ENCODE data around the gene FKBP8. TPM values are rescaled to one million over a fixed set of nuclear protein-coding genes. Genes with fewer than 3 reads are reported as not detected.

The FKBP8 gene
- total RNA-seq, 2 experiments from 2014 or later: 147 to 152 TPM

GRCh38 chr19:18557411-18558201 is 14.2 kb upstream of the FKBP8 start, which contains the start of gene KXD1:
Gene KXD1, plus strand, starts transcription at chr19:18557870. Its CDS starts 4,187 bp downstream, at chr19:18562057.
- Histone ChIP-seq H3K4me1 (ENCODE audit: insufficient read depth, low read length) (peaks cover 30% of the 10 kb centered on the region), H3K9me3 (ENCODE audit: control insufficient read depth in 1 of 2, insufficient read depth in 1 of 2, low read length in 2 of 2) (no peaks in the 10 kb centered on the region), H3K4me3 (ENCODE audit: low read length) (peak within 1 kb of the TSS; percentile 99), H3K27ac (ENCODE audit: low read depth in 1 of 2, low read length in 2 of 2) (peak within 1 kb of the TSS; percentile 94 to 97), H3K36me3 (ENCODE audit: insufficient read depth, low read length) (peaks cover 9% of the 10 kb centered on the region), H3K27me3 (ENCODE audit: control insufficient read depth in 1 of 2, insufficient read depth in 2 of 2, low read length in 2 of 2) (no peaks in the 10 kb centered on the region)
- peak within 1 kb of the TSS; percentile 98 for H3K27ac Mint-ChIP-seq
- ChIA-PET CTCF (interaction anchor here (1.0 to 3.0 kb wide), 5 partner anchors 13 to 106 kb away, joined by 3 to 12 read pairs (median 4); partner anchors contain the start of genes ELL and REX1BD), POLR2A (interaction anchor here (0.9 to 4.3 kb wide), 18 partner anchors 10 to 363 kb away, joined by 3 to 87 read pairs (median 6); partner anchors contain the start of genes COPE, DDX49, ELL and FKBP8)
- H3K4me3 Mint-ChIP-seq: peak within 1 kb of the TSS; percentile 94
- no peaks in the 10 kb centered on the region for H3K27me3 Mint-ChIP-seq
- ATAC-seq (ENCODE audit: poor library complexity): peak; percentile 99
- peaks cover 26% of the 10 kb centered on the region for H3K4me1 Mint-ChIP-seq (ENCODE audit: low read depth)
- intact Hi-C loops (cut with DNase I, micrococcal nuclease): loop anchor here (1.0 to 2.0 kb wide), 5 partner anchors 13 to 635 kb away; partner anchors contain the start of genes UBA52 (in 2 of the 2), BORCS8 (in 1 of the 2), ELL (in 1 of the 2) and RFXANK (in 1 of the 2)
- no peak for TF ChIP-seq CTCF (IDR thresholded peaks at IDR 0.05)
- peak; percentile 93 to 100 (median 97) for DNase-seq
- H3K9me3 Mint-ChIP-seq: no peaks in the 10 kb centered on the region
- H3K36me3 Mint-ChIP-seq (ENCODE audit: low read depth): peaks cover 26% of the 10 kb centered on the region

- H3K27me3 Mint-ChIP-seq: no peaks in the 10 kb centered on the region
- ATAC-seq (ENCODE audit: poor library complexity) (no peak), DNase-seq (no peak)
- H3K36me3 Mint-ChIP-seq (ENCODE audit: low read depth): no peaks in the 10 kb centered on the region
- ChIA-PET CTCF (interaction anchor here (1.2 to 1.5 kb wide), 2 partner anchors 8 to 65 kb away, joined by 3 read pairs; partner anchors contain the start of gene FKBP8), POLR2A (interaction anchor here (0.7 kb wide), 1 partner anchor 368 kb away, joined by 3 read pairs; the partner anchor contains the start of genes COPE and DDX49)
- no peak overlapping the region for H3K4me3 Mint-ChIP-seq
- peaks cover under 1% of the 10 kb centered on the region for H3K4me1 ChIP-seq (ENCODE audit: insufficient read depth, low read length)
- no peak overlapping the region for H3K27ac Mint-ChIP-seq
- no peaks in the 10 kb centered on the region for H3K9me3 Mint-ChIP-seq
- H3K4me3 ChIP-seq (ENCODE audit: low read length): no peak overlapping the region
- no peak overlapping the region for H3K27ac ChIP-seq (ENCODE audit: low read depth in 1 of 2, low read length in 2 of 2)
- no peaks in the 10 kb centered on the region for H3K9me3 ChIP-seq (ENCODE audit: control insufficient read depth in 1 of 2, insufficient read depth in 1 of 2, low read length in 2 of 2)
- no peaks in the 10 kb centered on the region for H3K36me3 ChIP-seq (ENCODE audit: insufficient read depth, low read length)
- H3K4me1 Mint-ChIP-seq (ENCODE audit: low read depth): no peaks in the 10 kb centered on the region
- no peak for TF ChIP-seq CTCF (IDR thresholded peaks at IDR 0.05)
- H3K27me3 ChIP-seq (ENCODE audit: control insufficient read depth in 1 of 2, insufficient read depth in 2 of 2, low read length in 2 of 2): no peaks in the 10 kb centered on the region
- intact Hi-C loops (cut with DNase I, micrococcal nuclease): no loop called here
Measured at GRCh38 chr19:18551631-18552030, 8.3 kb upstream of the FKBP8 start.

GRCh38 chr19:18543814-18544475 is 572 bp upstream of the FKBP8 start:
- CTCF ChIA-PET: interaction anchor here (0.9 to 1.7 kb wide), 11 partner anchors 8 to 521 kb away, joined by 3 to 8 read pairs (median 4); partner anchors contain the start of genes ELL, KXD1, REX1BD and UBA52
- H3K4me1 Mint-ChIP-seq (ENCODE audit: low read depth): peaks cover 27% of the 10 kb centered on the region
- peaks cover 28% of the 10 kb centered on the region for H3K36me3 ChIP-seq (ENCODE audit: insufficient read depth, low read length)
- peak overlapping the region; percentile 98 for H3K4me3 Mint-ChIP-seq
- peaks cover 41% of the 10 kb centered on the region for H3K36me3 Mint-ChIP-seq (ENCODE audit: low read depth)
- H3K4me1 ChIP-seq (ENCODE audit: insufficient read depth, low read length): peaks cover 28% of the 10 kb centered on the region
- DNase-seq: peak; percentile 59 to 94 (median 66)
- no peaks in the 10 kb centered on the region for H3K27me3 Mint-ChIP-seq
- intact Hi-C loops (cut with DNase I, micrococcal nuclease): loop anchor here (1.0 to 5.0 kb wide), 5 partner anchors 13 to 43 kb away; partner anchors contain the start of genes ELL (in 2 of the 2), KXD1 (in 2 of the 2), REX1BD (in 2 of the 2) and UBA52 (in 1 of the 2)
- no peaks in the 10 kb centered on the region for H3K9me3 Mint-ChIP-seq
- peak; percentile 81 for ATAC-seq (ENCODE audit: poor library complexity)
- peak overlapping the region; percentile 66 to 85 for H3K27ac ChIP-seq (ENCODE audit: low read depth in 1 of 2, low read length in 2 of 2)
- POLR2A ChIA-PET: interaction anchor here (0.6 to 2.3 kb wide), 21 partner anchors 10 to 288 kb away, joined by 3 to 64 read pairs (median 3); partner anchors contain the start of genes ELL, JUND, KXD1 and REX1BD
- peak; percentile 14 for TF ChIP-seq CTCF (IDR thresholded peaks at IDR 0.05)
- no peaks in the 10 kb centered on the region for H3K9me3 ChIP-seq (ENCODE audit: control insufficient read depth in 1 of 2, insufficient read depth in 1 of 2, low read length in 2 of 2)
- no peaks in the 10 kb centered on the region for H3K27me3 ChIP-seq (ENCODE audit: control insufficient read depth in 1 of 2, insufficient read depth in 2 of 2, low read length in 2 of 2)
- peak overlapping the region; percentile 96 for H3K27ac Mint-ChIP-seq
- H3K4me3 ChIP-seq (ENCODE audit: low read length): peak overlapping the region; percentile 63
